DMS153 treated with DMSO at 0.1 percent for 48 hours (cell line): ENCODE results near the gene CS.

Source experiments
- DNase-seq: peaks from one replicate; lab custom pipeline; 2025; ENCODE audit not compliant: unreplicated experiment; lab: John Stamatoyannopoulos, UW

Gene CS

DNA sequence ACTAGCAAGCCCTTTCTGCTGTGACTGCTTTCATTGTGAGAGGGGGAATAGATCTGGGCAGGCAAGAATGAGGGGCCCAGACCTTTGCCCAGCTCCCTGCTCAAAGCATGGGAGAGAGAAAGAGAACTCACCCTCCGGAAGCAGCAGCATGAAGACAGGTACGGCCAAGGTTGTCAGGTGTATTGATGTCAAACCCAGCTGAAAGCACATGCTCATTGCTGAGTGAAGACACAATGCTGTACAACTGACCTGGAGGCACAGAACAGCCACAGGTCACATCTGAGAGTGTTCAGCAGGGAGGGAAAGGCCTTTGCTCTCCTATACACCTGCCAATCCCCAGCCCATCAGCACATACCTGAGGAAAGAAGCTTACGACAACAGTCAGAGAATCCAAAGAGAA lies 47.5 kb downstream of the CS start:
- no peak for DNase-seq

GRCh38 chr12:56248711-56249110 lies 51.4 kb downstream of the CS start:
- no peak for DNase-seq

DNA sequence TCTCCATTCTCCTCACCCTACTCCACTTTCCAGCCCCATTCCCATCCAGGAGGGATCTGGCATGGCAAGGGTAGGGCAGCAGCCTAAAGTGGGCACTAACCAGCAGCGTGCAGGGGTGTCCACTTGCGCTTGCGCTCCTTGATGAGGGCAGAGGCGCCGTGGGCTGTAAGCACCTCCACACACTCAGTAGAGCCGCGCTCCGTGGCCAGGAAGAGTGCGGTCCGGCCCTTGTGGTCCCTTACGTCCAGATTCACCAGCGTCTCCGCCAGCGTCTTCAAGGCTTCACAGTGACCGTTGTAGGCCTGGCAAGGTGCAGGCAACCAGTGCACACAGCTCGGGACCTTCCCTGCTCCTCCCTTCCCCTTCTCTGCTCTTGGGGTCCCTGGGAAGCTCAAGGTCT lies 52.2 kb downstream of the CS start:
- no peak for DNase-seq

GRCh38 chr12:56244494-56244893 lies 55.6 kb downstream of the CS start:
- DNase-seq, result no peak

DNA sequence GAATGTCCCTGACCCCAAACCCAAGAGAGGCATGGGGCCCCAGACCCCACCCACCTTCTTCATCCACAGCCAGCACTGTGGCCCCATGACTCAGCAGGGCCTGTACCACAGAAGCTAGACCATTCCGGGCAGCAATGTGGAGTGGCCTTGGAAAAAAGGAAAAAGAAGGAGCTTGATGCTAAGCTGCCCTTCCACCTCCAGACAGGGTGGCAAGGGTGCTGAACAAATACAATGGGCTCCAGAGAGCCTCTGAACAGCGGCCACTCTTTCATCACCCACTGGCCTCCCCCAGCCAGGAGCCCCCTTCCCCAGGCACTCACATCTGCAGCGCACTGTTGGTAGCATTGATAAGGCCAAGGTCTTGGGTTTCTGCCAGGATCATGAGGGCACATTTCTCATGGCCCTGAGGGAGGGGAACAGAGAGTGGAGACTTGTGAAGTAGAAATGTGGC lies 56.4 kb downstream of the CS start:
- no peak for DNase-seq

DNA sequence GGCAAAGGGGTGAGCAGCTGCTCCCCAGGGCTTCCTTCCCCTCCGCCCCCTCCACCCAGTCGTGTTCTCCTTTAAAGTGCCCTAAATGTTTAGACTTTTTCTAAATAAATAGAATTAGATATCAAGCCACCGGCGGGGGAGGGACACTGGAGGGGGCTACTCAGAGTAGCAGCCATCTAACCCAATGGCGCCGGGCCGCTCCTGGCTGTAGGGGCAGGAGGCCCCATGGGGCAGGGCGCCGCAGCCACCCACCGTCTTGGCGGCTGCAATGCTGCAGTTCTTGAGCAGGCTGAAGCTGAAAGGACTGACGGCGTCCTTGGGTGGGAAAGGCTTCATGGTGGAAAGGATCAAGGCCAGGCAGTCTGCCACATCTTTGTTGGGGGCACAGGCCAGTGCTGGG lies 57.1 kb downstream of the CS start:
- no peak for DNase-seq

DNA sequence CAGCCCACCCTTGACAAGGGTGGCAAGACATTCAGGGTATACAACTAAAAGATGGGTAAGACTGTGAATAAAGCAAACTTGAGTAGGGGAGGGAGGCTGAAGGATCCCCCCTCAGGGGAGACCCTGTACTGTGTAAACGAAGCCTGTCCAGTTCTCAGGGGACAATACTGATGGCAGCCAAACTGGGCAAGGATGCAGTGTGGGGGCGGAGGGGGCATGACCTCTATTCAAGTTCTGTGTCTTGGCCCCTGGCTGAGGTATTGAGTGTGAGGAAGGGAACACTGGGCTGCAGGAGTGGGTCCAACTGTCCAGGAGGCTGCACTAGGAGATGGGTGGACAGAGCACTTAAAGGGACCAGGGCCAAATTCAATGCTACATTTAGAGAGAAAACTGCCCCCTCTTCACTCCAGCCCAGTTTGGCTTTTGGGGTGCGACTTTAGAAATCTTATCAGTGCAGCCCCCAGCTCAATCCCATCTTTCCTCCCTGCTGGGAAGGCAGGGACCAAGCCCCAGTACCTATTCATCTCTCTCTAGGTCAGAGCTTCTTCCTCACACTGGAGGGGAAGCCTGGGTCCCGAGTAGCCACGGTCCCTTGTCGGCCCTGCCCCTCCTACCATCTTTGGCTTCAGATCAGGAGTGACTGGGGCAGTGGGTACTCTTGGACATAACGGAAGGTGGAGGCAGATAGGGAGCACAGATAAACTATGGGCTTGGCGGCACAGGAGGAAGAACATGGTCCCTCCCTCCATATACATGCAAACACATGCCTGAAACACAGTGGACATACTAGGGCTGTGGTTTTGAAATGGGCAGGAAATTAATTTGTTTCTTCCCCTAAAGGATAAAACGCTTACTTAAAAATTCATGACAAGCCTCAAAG lies 58.5 kb downstream of the CS start:
- no peak for DNase-seq

- no peak for DNase-seq
Observed at GRCh38 chr12:56237552-56237951, 62.6 kb downstream of the CS start.

GRCh38 chr12:56236985-56237384 lies 63.1 kb downstream of the CS start:
- DNase-seq, result no peak

DNA sequence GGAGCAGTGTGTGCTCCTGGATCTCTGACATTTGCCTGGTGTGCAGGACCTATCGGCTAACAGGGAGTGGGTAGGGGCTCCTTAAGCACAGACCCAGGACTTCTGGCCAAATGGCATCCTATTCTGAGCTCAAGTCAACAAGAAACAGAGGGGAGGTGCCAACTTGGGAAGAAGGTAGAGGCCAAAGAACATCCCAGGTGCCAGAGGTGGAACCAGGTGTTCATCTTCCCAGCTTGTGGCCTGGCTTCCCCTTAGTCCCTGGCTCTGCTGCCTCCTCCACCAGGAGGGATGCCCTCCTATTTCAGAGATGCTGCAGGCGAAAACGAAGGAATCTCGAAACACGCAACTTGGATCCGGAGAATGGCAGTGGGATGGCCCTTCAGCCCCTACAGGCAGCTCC lies 64.0 kb downstream of the CS start:
- no peak for DNase-seq

DNA sequence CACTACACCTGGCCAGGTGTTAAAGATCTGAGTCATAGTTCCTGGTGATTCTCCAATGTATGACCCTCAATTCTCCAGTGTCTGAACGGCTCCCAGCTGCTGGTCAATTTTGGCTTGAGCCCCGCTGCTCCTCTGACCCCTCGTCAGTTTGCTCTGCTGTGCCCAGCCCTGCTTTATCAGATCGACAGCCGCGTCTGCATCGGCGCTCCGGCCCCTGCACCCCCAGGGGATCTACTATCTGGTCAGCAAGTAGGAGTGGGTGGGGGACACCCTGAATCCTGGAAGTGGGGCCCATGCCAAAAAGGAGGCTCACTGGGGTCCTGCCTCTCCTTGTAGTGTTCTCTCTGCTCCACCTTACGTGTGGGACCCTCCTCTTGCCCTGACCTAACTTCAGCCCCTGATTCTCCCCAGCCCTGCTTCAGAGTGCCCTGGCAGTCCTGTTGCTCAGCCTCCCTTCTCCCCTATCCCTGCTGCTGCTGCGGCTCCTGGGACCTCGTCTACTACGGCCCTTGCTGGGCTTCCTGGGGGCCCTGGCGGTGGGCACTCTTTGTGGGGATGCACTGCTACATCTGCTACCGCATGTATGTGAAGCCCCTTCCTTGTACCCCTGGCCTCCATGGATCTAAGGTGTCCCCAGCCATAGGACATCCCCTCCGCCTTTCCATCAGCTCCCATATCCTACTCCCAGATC lies 65.2 kb downstream of the CS start:
- DNase-seq, result no peak

GRCh38 chr12:56231184-56231582 lies 68.9 kb downstream of the CS start:
- no peak for DNase-seq

DNA sequence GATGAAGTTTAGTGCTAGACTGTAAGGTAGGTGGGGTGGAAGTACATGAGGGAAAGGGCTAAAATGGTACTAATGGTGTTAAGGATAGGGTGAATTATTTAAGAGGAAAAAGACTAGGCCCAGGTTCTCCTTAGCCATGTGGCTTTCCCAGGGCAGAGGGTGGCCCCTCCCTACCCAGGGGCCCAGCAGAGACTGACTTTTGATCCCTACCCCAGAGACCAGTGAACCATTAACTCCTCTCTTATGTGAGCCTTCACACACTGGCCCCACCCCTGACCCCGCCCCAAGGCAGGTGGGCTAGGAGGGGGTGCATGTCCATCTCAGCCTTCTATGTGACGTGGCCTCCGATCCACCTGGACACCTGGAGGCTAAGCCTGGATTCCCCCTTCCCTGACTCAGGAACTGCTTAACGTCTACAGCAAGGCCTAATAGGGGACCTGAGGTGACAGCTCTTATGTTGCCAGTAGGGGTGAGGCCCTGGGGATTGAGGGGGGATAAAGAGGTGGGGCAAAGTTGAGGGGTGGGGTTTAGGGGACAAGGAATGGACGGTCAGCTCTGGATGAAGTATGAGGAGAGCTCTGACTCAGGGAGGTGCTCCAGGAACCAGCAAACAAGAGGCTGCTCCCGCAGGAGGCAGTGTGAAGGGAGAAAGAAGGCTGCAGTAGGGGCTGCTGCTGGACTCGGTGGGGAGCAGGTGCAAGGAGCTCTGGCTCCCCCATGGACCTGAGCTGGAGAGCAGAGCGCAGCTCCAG lies 69.5 kb downstream of the CS start:
- no peak for DNase-seq

GRCh38 chr12:56229916-56230431 lies 70.2 kb downstream of the CS start, which contains the start of gene SLC39A5:
Gene SLC39A5, plus strand, starts transcription at chr12:56230051. Its CDS starts 1,224 bp downstream, at chr12:56231275.
- no peak for DNase-seq

GRCh38 chr12:56229082-56229481 lies 71.0 kb downstream of the CS start:
- no peak for DNase-seq

DNA sequence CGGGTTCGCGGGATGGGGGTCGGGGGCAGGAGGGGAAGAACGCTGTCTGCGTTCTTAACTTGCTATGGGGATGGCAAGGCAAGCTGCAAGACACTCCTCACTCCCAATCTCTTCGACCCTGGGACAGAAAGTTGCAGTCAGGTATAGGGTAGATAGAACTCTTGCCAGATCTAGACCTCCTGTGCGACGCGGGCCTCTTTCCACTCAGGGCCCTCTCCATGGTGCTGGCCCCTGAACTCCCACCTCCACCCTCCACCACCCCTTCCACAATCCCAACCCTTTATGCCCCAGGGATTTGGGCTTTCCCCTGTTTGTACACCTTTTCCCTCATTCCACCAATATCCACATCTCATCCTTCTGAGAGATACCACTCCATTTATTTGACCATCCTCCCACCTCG lies 75.2 kb downstream of the CS start:
- DNase-seq, result no peak

DNA sequence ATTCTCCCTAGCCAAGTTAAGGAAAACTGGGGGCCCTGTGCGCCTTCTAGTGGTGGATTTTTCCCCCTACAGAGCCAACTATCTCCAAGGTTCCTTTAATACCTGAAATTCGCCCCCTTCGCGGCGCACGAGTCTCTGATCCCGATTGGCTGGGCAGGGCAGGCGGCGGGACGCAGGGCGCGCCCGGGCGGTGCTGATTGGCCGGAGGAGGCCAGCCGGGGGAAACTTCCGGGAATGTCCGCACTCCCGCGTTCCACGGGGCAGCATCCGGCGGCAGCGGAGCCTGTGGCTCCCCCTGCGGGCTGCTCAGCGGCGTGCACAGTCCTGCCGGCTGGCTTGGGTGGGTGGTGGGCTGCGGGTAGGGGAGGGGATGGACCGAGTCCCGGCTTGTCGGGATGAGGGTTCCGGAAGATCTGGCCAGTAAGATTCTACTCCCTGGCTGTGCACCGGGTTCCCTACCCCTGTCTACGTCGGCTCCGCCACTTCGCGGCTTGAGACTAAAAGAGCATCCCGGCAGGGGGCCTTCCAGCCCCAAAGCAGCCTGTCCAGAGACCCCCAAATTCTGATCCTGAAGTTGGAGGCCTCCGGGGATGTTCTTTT lies 75.9 kb downstream of the CS start, which contains the start of gene NABP2:
Gene NABP2, plus strand, starts transcription at position 241 of the 600 bp plus-strand sequence. CDS start 515 bp downstream, outside the sequence.
- DNase-seq, result peak; percentile 92

GRCh38 chr12:56223571-56224101 lies 76.5 kb downstream of the CS start:
- no peak for DNase-seq

DNA sequence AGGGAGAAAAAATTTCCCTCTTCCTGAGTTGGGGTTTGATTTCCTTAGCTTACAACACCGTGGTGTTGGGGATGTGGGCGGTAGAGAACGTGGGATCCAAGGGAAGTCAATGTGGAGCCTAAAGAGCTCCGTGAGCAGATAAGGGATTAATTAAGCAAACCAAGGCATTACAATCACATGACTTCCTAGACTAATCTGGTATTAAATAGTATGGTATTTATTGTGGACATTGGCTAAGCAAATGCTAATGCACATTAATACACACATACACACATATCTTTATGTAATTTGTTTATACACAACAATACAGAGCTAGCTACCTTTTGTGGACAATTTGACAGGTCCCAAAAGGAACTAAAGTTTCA lies 77.6 kb downstream of the CS start:
- DNase-seq, result no peak

GRCh38 chr12:56221757-56222530 lies 78.2 kb downstream of the CS start, which contains the start of gene RNF41:
Gene RNF41, minus strand, starts transcription at chr12:56221922. Its CDS starts 7,875 bp downstream, at chr12:56214047.
- DNase-seq, result peak; percentile 97
